K562 (cell line): ENCODE measurements around the gene TXNDC8.

Experiments used
- CTCF ChIP-seq, 3 experiments: IDR thresholded peaks in 2 of 3; conservative IDR thresholded peaks in 1 of 3; 2 replicates each; pipeline ENCODE4 v1.5.1; 2011 to 2012; ENCODE audit warnings: low read length in 3 of 3, mild to moderate bottlenecking in 3 of 3, control low read depth in 2 of 3, improper control_type of control experiment in 1 of 3, inconsistent platforms in 1 of 3, low read depth in 1 of 3, mixed read lengths in 1 of 3, moderate library complexity in 1 of 3; ENCODE audit not compliant: insufficient read depth in 2 of 3
- HDAC2 ChIP-seq: fragments of 450-650 bp; IDR thresholded peaks from 2 replicates; pipeline ENCODE4 v1.6.1; 2016; ENCODE audit warnings: mild to moderate bottlenecking
- TBP ChIP-seq: optimal IDR thresholded peaks from 2 replicates; pipeline ENCODE3; 2011; ENCODE audit warnings: low read depth, low read length, improper control_type of control experiment
- ZNF76 ChIP-seq: fragments of 250-450 bp; sonication (Bioruptor Pico); IDR thresholded peaks from 2 replicates; pipeline ENCODE4 v1.4.0; 2020; ENCODE audit warnings: mild to moderate bottlenecking, moderate library complexity, borderline replicate concordance

- TF ChIP-seq CTCF (IDR thresholded peaks at IDR 0.05 in 2 of 3, conservative IDR thresholded peaks at IDR 0.05 in 1 of 3; ENCODE audit: insufficient read depth in 2 of 3, low read depth in 1 of 3, low read length in 3 of 3) (no peak), HDAC2 (no peak), TBP (no peak), ZNF76 (CRISPR knock-in tag) (no peak)
Observed at GRCh38 chr9:110261632-110262031, 76.0 kb downstream of the TXNDC8 start.
